Mononuclear cell (primary cell): Measurements from ENCODE around the gene C14orf119. TPM values are rescaled to one million over a fixed set of nuclear protein-coding genes. Genes with fewer than 3 reads are reported as not detected.

Experiments
- H3K27me3 ChIP-seq: 2 replicates; pipeline ENCODE4 v1.6.0; 2011; ENCODE audit warnings: low read length, control low read depth; ENCODE audit not compliant: insufficient read depth
- H3K4me1 ChIP-seq: 2 replicates; pipeline ENCODE4 v1.5.1; 2011; ENCODE audit warnings: mild to moderate bottlenecking, low read length, control low read depth; ENCODE audit not compliant: insufficient read depth
- H3K4me3 ChIP-seq: 2 replicates; pipeline ENCODE4 v1.5.1; 2011; ENCODE audit warnings: mild to moderate bottlenecking, low read length, moderate library complexity
- H3K9me3 ChIP-seq: 2 replicates; pipeline ENCODE4 v1.5.1; 2011; ENCODE audit warnings: low read depth, mild to moderate bottlenecking, control low read depth, low read length
- total RNA-seq: library from RNA; depleted of rRNA; stranded (reverse); fragments of >200 nt; gene quantifications from one replicate; pipeline ENCODE4 v1.2.3, GENCODE V29; 2012

The C14orf119 gene
- total RNA-seq, 1 donor, result 5.2 TPM

DNA sequence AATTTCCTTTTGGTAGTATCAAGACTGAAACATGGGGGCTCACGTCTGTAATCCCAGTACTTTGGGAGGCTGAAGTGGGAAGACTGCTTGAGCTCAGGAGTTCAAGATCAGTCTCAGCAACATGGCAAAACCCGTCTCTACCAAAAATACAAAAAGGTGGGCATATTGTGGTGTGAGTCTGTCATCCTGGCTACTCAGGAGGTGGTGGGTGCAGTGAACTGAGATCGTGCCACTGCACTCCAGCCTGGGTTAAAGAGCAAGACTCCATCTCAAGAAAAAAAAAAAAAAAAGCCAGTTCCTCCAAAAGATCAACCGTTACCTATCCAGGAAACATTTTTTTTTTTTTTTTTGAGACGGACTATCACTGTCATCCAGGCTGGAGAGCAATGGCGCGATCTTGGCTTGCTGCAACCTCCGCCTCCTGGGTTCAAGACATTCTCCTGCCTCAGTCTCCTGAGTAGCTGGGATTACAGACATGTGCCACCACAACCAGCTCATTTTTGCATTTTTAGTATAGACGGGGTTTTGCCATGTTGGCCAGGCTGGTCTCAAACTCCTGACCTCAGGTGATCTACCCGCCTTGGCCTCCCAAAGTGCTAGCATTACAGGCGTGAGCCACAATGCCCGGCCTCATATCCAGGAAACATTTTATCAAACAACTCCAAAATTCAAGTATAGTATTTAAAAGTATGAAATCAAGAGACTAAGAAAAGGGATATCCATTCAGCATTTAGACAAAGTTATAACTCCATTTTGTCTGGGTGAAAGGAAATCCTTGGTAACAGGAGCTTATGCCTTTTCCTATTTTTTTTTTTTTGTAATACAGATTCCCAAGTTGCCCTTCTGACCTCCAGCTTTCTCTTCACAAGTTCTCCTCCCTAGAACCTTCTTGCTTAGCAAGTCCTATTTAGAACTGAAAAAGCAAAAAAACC, 3.7 kb upstream of the C14orf119 start:
- Histone ChIP-seq H3K27me3 (no peaks in the 10 kb centered on the region), H3K9me3 (no peaks in the 10 kb centered on the region), H3K4me1 (peaks cover 22% of the 10 kb centered on the region), H3K4me3 (no peak overlapping the region)

DNA sequence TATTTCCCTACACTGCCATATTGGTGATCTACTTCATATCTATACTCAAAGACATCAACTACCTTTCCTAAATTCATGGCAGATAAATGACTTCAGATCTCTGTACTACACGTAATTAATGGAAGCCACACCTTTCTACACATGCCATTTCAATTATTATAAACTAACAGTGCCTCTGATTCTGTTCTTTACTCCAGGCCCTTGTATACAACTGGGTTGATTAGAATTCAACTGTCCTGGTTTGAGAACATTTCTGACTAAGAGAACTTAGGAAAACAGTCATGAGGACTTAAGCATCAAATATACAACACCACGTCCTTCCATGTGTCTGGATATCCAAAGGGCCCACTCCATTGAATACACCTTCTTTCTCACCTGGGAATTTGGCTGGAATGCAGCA, 2.2 kb upstream of the C14orf119 start:
- Histone ChIP-seq H3K27me3 (no peaks in the 10 kb centered on the region), H3K9me3 (no peaks in the 10 kb centered on the region), H3K4me3 (no peak overlapping the region), H3K4me1 (peaks cover 28% of the 10 kb centered on the region)

- H3K4me1 ChIP-seq, result peaks cover 28% of the 10 kb centered on the region
These were observed 1.8 kb upstream of the C14orf119 start for GRCh38 chr14:23093526-23093925.

DNA sequence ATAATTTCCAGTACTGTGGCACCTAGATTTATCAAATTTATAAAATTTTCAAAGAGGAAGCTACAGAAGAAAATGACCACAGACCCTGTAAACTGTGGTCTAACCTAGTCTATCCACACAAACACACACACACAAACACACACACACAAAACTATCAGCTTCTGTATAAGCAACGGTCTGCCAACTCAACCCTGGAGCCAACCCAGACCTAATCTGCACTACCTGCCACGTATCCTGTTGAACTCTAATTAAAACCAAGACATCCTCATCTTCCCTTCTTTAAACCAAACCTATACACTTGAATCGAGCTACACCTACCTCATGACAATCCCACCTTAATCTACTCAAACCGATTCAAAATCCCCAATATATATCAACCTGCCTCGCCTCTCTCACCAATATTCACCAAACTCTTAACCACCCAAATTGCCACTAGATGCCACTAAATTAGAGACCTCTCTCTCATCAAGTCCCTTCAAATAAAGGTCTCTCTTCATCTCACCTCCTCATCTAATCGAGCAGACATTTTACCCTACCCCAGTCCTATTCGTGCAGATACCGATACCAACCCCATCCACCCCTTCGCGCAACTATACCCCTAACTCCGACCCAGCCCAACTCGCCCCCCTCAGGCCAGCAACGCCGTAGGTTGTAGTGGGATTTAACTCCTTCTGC, 1.2 kb upstream of the C14orf119 start:
- no peaks in the 10 kb centered on the region for H3K27me3 ChIP-seq
- peaks cover 28% of the 10 kb centered on the region for H3K4me1 ChIP-seq
- H3K4me3 ChIP-seq, result peak overlapping the region; percentile 81
- no peaks in the 10 kb centered on the region for H3K9me3 ChIP-seq

More at GRCh38 chr14:23093526-23093925, 1.8 kb upstream of the C14orf119 start:
- Histone ChIP-seq H3K9me3 (no peaks in the 10 kb centered on the region), H3K27me3 (no peaks in the 10 kb centered on the region), H3K4me3 (peak overlapping the region; percentile 81)

DNA sequence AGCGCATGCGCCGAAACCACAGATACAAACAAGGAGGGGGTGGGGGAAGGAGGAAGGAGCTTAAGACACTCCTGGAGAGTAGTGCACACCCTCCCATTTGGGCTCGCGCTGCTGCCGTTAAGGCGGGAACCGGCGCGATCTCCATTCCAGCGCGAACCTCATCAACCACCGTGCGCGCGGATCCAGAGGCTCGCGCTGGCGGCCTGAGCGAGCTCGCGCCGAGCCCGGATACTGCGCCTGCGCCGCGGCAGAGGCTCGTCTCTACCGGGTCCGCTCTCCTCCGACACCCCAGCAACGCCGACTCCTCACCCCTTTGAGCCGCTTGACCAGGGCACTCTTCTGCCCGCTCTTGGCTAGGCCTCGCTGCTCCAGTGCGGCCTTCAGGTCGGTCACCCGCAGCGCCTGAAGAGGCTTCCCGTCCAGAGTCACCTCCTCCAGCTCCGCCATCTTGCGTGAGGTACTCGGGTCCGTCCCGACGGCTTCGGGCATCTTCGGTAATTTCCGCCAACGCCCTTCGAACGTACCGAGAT, 574 bp upstream of the C14orf119 start, which contains the start of gene ACIN1:
ACIN1 (minus strand) TSS at position 471 of the 530 bp plus-strand sequence; CDS start at position 447, 24 bp downstream.
- no peaks in the 10 kb centered on the region for H3K27me3 ChIP-seq
- H3K9me3 ChIP-seq, result no peaks in the 10 kb centered on the region
- H3K4me3 ChIP-seq, result peak within 1 kb of the TSS; percentile 81
- peaks cover 28% of the 10 kb centered on the region for H3K4me1 ChIP-seq

DNA sequence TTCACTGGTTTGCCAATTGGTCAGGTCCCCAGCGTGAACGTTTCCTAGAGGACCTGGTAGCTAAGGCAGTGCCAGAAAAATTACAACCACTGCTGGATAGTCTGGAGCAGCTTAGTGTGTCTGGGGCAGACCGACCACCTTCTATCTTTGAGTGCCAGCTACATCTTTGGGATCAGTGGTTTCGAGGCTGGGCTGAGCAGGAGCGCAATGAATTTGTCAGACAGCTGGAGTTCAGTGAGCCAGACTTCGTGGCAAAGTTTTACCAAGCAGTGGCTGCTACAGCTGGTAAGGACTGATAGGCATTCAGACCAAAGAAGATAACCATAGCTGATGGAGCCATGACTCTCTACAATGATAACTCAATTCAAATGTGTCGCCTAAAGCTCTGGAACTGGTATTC, 2.5 kb downstream of the C14orf119 start:
- H3K27me3 ChIP-seq, result no peaks in the 10 kb centered on the region
- no peak overlapping the region for H3K4me3 ChIP-seq
- peaks cover 28% of the 10 kb centered on the region for H3K4me1 ChIP-seq
- H3K9me3 ChIP-seq, result no peaks in the 10 kb centered on the region

GRCh38 chr14:23099212-23099861, 4.0 kb downstream of the C14orf119 start:
- Histone ChIP-seq H3K27me3 (no peaks in the 10 kb centered on the region), H3K9me3 (no peaks in the 10 kb centered on the region), H3K4me3 (no peak overlapping the region), H3K4me1 (peaks cover 15% of the 10 kb centered on the region)

DNA sequence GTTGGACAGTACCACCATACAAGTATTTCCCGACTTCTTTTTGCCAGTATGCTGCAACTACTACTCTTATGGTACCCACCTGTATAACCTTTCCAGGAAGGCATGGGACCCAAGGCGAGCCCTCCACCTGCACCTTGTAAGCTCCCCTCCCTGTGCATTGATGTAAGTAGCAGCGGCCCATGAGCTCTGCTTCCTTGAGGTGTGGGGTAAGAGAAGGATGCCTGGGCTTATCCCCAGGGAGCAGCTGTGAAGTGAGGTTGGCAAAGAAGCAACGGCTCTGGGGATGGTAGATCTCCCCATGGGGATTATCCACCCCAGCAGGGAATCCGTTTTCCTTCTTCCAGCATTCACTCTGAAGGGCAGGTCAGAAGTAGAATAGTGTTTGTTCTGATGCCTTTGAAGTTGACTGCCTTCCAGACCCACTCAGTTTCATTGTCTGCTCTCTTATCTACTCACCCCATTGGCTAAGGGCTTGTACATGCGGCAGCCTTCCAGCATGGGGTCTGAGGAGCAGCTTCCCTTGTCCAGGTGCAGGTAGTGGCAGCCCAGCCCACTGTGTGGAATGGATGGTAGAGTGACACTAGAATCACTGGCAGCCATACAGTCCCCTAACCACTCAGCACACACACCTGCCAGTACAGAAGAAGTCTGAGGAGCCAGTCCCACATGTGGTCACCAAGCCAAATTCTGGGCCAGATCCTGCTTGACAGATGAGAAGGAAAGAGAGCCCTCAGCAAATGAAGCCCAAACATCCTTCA, 6.1 kb downstream of the C14orf119 start:
- Histone ChIP-seq H3K4me3 (no peak overlapping the region), H3K4me1 (peaks cover 21% of the 10 kb centered on the region), H3K27me3 (no peaks in the 10 kb centered on the region), H3K9me3 (no peaks in the 10 kb centered on the region)

GRCh38 chr14:23101986-23102625, 6.8 kb downstream of the C14orf119 start:
- no peaks in the 10 kb centered on the region for H3K27me3 ChIP-seq
- H3K9me3 ChIP-seq, result no peaks in the 10 kb centered on the region
- no peak overlapping the region for H3K4me3 ChIP-seq
- H3K4me1 ChIP-seq, result peaks cover 14% of the 10 kb centered on the region

DNA sequence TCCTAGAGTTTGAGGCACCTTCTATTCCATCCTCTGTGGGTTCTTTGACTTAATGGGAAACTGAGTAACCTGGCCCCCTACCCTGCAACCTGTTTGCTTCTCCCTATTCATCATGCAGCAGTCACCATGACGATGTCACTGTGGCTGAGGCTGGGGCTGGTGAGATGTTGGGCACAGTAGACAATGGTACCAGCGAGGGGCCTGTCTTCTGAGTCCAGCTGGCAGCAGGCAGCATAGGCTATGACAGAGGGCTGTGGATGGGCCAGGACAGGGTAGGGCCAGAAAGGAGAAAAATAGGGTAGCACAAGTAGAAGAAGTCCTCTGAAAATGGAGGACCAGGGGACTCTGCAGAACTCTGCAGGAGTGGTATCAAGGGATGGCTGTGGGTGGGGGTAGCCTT, 7.5 kb downstream of the C14orf119 start:
- H3K4me1 ChIP-seq, result peaks cover 9% of the 10 kb centered on the region

DNA sequence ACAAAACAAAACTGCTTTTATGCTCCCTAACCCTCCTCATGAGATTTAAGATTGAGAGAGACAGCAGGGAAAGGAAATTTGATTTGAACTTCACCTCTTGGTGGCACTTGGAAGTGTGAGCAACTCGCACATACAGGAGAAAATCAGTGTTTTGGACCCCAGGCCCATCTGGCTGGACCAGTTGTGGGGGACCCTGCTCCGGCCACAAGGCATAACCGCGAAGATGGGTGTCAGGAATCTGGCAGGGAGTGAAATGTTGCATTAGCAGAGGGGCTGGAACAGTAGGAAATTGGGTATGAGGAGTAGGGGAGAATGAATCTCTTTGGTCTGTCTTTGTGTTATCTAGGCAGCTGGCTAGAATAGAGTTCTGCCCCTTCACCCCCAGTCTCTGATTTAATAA, 8.3 kb downstream of the C14orf119 start:
- no peaks in the 10 kb centered on the region for H3K27me3 ChIP-seq
- no peaks in the 10 kb centered on the region for H3K9me3 ChIP-seq
- H3K4me3 ChIP-seq, result no peak overlapping the region
- H3K4me1 ChIP-seq, result peaks cover 9% of the 10 kb centered on the region

More for the DNA sequence above, 7.5 kb downstream of the C14orf119 start:
- Histone ChIP-seq H3K9me3 (no peaks in the 10 kb centered on the region), H3K27me3 (no peaks in the 10 kb centered on the region), H3K4me3 (no peak overlapping the region)

GRCh38 chr14:23104070-23104590, 8.8 kb downstream of the C14orf119 start:
- Histone ChIP-seq H3K4me1 (peaks cover 9% of the 10 kb centered on the region), H3K9me3 (no peaks in the 10 kb centered on the region), H3K4me3 (no peak overlapping the region), H3K27me3 (no peaks in the 10 kb centered on the region)

GRCh38 chr14:23104591-23105347, 9.5 kb downstream of the C14orf119 start, which contains the start of gene CIROP:
TSS of gene CIROP (minus strand) at chr14:23104989. CDS start at chr14:23104920, 69 bp downstream.
- no peaks in the 10 kb centered on the region for H3K9me3 ChIP-seq
- H3K4me3 ChIP-seq, result no peak within 1 kb of the TSS
- H3K27me3 ChIP-seq, result no peaks in the 10 kb centered on the region
- peaks cover 9% of the 10 kb centered on the region for H3K4me1 ChIP-seq
